ENCODE data around the gene C3orf33. TPM values are rescaled to one million over a fixed set of nuclear protein-coding genes. Genes with fewer than 3 reads are reported as not detected.

The C3orf33 gene, protein sequence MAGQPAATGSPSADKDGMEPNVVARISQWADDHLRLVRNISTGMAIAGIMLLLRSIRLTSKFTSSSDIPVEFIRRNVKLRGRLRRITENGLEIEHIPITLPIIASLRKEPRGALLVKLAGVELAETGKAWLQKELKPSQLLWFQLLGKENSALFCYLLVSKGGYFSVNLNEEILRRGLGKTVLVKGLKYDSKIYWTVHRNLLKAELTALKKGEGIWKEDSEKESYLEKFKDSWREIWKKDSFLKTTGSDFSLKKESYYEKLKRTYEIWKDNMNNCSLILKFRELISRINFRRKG
- 1.2 and 1.3 TPM in 2 replicates for total RNA-seq

DNA sequence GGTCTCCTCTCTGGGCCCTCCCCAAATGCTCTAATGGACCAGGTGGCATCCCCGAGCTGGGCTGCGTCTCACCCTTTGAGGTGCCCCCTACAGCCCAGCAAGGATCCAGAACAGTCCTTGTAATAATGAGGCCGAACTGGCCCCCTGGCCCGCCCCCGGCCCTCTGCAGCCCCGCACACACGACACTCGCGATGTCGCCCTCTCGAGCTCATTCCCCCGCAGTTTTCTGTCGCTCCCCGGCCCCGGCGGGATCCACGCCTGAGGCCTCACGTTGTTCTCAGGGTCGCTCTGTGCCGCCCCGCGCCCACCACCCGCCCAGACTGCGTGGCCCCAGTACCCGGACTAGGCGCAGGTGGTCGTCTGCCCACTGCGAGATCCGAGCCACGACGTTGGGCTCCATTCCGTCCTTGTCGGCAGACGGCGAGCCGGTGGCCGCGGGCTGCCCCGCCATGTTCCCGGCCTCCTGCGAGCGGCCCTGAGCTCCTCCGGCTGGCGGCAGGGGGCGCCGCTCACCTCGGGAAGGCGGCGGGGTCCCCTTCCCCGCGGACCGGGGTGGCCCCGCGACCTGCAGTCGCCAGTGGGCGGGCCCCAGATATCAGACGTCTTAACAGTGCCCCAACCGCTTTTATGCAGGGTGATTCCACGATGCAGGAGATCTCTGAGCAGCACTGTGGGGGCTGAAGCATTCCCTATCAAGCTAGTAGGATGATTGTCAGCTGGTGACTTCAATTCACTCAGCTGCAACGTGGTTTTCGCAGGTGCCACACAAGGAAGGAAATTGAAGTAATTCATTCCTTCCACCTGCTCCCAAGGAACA lies at the start of gene C3orf33:
Gene C3orf33 (minus strand): TSS at position 477 of the 817 bp plus-strand sequence. CDS start 26 bp downstream, at position 451.

DNA sequence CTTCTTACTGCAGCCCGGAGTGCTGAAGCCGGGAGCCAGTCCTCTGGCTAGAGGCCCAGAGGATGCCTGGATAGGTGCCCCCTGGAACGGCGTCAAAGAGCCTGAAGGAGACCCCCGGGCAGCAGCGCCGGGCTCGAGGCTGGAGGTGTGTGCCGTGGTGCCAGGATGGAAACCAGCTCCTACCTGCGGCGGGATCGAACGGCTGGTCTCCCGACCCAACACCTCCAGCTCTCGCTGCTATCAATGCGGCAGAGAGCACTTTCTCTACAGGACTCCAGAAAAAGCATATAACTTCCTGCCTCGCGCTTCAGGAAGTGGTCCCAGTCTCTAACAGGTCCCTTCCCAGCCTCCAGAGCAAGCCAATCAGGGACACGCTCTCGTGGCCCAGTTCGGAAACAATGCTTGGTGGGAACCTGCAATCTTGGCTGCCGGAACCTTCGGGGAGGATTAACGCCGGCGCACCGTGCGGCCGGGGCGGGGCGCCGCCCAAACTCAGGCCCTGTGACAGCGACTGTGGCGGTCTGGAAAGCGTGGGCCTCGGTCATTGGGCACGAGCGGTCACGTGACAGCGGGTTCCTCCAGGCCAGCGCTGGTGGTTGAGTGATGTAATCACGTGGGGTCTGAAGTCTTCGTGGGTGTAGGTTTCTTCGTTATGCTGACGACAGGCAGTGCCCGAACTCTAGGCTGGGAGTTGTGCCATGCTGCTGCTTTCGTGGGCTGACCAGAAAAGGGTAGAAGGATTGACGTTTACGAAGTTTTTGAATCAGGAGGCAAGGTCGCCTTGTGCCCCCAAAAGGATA lies 48.3 kb upstream of the C3orf33 start, which contains the start of gene SLC33A1:
Gene SLC33A1 (minus strand): TSS at position 287 of the 800 bp plus-strand sequence. CDS start 430 bp downstream, outside the sequence.

DNA sequence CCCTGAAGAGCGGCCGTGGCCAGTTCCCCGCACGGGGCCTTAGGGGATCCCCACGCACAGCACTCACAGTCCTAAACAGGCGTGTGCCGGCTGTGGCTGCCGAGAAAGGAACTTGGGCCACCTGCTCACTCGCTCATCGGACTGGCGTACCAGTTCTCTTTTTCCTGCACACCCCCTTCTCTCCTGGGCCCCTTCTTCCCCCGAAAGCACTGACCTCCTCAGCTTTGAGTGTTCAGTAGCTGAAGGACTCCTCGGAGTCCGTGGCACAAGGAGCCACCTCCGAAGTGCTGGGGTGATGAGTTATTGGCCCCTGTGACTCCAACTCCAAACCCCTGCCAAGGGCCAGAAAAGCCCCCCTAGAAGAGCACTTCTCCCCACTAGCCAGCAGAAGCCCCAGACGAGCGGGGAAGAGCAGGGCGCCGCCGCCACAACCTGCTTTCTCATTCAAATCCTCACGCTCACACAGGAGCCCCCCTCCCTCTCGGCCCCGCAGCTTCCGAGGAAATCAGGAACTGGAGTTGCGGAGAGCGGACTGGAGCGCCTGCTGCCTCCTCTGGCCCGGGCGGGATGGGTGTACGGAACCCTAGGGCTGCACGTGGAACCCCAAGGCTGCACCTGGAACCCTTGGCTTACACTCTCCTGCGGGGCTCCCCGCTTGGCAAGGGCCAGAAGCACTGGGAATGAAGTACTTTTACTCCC lies 61.3 kb downstream of the C3orf33 start, which contains the start of gene PLCH1:
Gene PLCH1 (minus strand): TSS at position 446 of the 699 bp plus-strand sequence. CDS start 40,847 bp downstream, outside the sequence.

Other genes with a start within 250 kb of the C3orf33 start
- 0.09 TPM in 1 of 2 replicates, not detected in the other for gene PLCH1, start 61.2 kb downstream of the C3orf33 start, total RNA-seq
- gene SLC33A1, start 48.1 kb upstream of the C3orf33 start, total RNA-seq, result 23.0 and 25.5 TPM in 2 replicates
- gene GMPS, start 64.4 kb upstream of the C3orf33 start, total RNA-seq, result 18.4 and 26.8 TPM in 2 replicates